Measurements from ENCODE around the gene KCTD6.

DNA sequence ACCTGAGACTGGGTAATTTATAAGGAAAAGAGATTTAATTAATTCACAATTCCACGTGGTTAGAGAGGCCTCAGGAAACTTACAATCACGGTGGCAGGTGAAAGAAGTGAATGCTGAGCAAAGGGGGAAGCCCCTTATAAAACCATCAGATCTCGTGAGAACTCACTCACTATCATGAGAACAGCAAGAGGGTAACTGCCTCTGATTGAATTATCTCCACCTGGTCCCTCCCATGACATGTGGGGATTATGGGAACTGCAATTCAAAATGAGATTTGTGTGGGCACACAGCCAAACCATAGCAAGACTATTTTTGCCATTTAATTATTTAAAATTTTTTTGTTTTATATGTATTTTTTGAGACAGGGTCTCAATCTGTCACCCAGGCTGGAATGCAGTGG is 27.0 kb upstream of the KCTD6 start:
- no peak for TF ChIP-seq POLR2AphosphoS5 (IDR thresholded peaks at IDR 0.05; ENCODE audit: low read depth, low read length)
- no peak for TF ChIP-seq TAF1 (IDR thresholded peaks at IDR 0.05; ENCODE audit: borderline replicate concordance, insufficient read depth, low read length)
- TF ChIP-seq, protein P1, sequence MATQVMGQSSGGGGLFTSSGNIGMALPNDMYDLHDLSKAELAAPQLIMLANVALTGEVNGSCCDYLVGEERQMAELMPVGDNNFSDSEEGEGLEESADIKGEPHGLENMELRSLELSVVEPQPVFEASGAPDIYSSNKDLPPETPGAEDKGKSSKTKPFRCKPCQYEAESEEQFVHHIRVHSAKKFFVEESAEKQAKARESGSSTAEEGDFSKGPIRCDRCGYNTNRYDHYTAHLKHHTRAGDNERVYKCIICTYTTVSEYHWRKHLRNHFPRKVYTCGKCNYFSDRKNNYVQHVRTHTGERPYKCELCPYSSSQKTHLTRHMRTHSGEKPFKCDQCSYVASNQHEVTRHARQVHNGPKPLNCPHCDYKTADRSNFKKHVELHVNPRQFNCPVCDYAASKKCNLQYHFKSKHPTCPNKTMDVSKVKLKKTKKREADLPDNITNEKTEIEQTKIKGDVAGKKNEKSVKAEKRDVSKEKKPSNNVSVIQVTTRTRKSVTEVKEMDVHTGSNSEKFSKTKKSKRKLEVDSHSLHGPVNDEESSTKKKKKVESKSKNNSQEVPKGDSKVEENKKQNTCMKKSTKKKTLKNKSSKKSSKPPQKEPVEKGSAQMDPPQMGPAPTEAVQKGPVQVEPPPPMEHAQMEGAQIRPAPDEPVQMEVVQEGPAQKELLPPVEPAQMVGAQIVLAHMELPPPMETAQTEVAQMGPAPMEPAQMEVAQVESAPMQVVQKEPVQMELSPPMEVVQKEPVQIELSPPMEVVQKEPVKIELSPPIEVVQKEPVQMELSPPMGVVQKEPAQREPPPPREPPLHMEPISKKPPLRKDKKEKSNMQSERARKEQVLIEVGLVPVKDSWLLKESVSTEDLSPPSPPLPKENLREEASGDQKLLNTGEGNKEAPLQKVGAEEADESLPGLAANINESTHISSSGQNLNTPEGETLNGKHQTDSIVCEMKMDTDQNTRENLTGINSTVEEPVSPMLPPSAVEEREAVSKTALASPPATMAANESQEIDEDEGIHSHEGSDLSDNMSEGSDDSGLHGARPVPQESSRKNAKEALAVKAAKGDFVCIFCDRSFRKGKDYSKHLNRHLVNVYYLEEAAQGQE (IDR thresholded peaks at IDR 0.05; ENCODE audit: insufficient read depth in 1 of 2, low read depth in 2 of 2, low read length in 2 of 2), result no peak
